Loucy (cell line): ENCODE data around the gene PRPF40B.

ENCODE experiments used
- EZH2phosphoT487 ChIP-seq: fragments of 200-600 bp; IDR thresholded peaks from 2 replicates; pipeline ENCODE4 v1.6.1; 2018; ENCODE audit warnings: antibody characterized with exemption, mild to moderate bottlenecking, moderate library complexity, borderline replicate concordance
- TF ChIP-seq, protein P1 (sequence below): fragments of 200-600 bp; sonication (generic); conservative IDR thresholded peaks from 2 replicates; pipeline ENCODE4 v1.5.1; 2014; ENCODE audit warnings: mild to moderate bottlenecking, antibody characterized with exemption, low read length

DNA sequence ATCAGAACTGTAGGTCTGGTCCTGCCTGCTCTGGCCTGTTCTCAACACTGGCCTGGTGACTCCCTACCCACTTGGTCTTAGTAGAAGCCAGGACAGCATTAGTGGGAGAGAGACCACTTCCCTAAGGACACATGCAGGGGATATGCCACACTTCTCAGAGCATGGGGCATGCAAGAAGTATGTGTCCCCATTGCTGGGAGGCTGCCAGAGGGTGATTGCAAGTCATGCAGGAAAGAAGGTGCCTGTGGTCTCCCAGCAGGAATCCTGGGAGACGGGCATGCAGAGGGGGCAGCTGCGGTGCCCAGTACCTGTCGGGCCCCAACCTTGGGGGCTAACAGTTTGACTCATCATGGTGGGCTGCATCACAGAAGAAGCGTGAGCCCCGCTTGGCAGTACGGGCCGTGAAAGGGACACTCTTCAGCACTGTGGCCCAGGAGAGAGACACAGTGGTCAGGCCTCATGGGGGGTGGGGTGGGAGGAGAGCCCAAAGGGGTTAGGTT lies 23.0 kb downstream of the PRPF40B start:
- TF ChIP-seq, protein P1, sequence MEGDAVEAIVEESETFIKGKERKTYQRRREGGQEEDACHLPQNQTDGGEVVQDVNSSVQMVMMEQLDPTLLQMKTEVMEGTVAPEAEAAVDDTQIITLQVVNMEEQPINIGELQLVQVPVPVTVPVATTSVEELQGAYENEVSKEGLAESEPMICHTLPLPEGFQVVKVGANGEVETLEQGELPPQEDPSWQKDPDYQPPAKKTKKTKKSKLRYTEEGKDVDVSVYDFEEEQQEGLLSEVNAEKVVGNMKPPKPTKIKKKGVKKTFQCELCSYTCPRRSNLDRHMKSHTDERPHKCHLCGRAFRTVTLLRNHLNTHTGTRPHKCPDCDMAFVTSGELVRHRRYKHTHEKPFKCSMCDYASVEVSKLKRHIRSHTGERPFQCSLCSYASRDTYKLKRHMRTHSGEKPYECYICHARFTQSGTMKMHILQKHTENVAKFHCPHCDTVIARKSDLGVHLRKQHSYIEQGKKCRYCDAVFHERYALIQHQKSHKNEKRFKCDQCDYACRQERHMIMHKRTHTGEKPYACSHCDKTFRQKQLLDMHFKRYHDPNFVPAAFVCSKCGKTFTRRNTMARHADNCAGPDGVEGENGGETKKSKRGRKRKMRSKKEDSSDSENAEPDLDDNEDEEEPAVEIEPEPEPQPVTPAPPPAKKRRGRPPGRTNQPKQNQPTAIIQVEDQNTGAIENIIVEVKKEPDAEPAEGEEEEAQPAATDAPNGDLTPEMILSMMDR: no peak
- no peak for TF ChIP-seq EZH2phosphoT487
